K562 (cell line): Measurements from ENCODE around the gene KIF21A.

Experiments
- CBFA2T2 ChIP-seq: fragments of 450-650 bp; conservative IDR thresholded peaks from 2 replicates; pipeline ENCODE4 v1.6.1; 2017; ENCODE audit warnings: mild to moderate bottlenecking
- DPF2 ChIP-seq: fragments of 450-650 bp; IDR thresholded peaks from 2 replicates; pipeline ENCODE4 v1.6.1; 2016
- HDAC3 ChIP-seq: fragments of 450-650 bp; IDR thresholded peaks from 2 replicates; pipeline ENCODE4 v1.6.1; 2018; ENCODE audit warnings: borderline replicate concordance, mild to moderate bottlenecking, moderate library complexity; ENCODE audit not compliant: partially characterized antibody
- MAZ ChIP-seq, 2 experiments: fragments of 450-650 bp in 1 of 2; sonication (generic) in 1 of 2; formaldehyde crosslinking; IDR thresholded peaks in 1 of 2; conservative IDR thresholded peaks in 1 of 2; 2 replicates each; pipeline versions ENCODE4 v1.4.0 to v1.5.0; 2020; ENCODE audit warnings: mild to moderate bottlenecking in 1 of 2, missing genetic modification reagents in 1 of 2
- NONO ChIP-seq, 2 experiments: fragments of 200-400 bp in 1 of 2; fragments of 450-650 bp in 1 of 2; formaldehyde crosslinking in 1 of 2; IDR thresholded peaks; 2 replicates each; pipeline ENCODE4 v1.6.1; 2017; ENCODE audit warnings: low read depth in 2 of 2, mild to moderate bottlenecking in 2 of 2, moderate library complexity in 2 of 2, low read length in 1 of 2
- PHF8 ChIP-seq: fragments of 200-600 bp; sonication (generic); IDR thresholded peaks from 2 replicates; pipeline ENCODE4 v1.6.1; 2012; ENCODE audit warnings: mixed run types, mild to moderate bottlenecking, inconsistent platforms, low read length, moderate library complexity, borderline replicate concordance
- POLR2A ChIP-seq: fragments of 450-650 bp; conservative IDR thresholded peaks from 2 replicates; pipeline ENCODE4 v1.6.1; 2016
- RFX7 ChIP-seq: fragments of 250-450 bp; sonication (Bioruptor Pico); IDR thresholded peaks from 2 replicates; pipeline ENCODE4 v1.5.1; 2021; ENCODE audit warnings: mild to moderate bottlenecking
- U2AF2 ChIP-seq: fragments of 200-400 bp; formaldehyde crosslinking; optimal IDR thresholded peaks from 2 replicates; pipeline ENCODE3; 2017; ENCODE audit warnings: low read depth, mild to moderate bottlenecking, low read length
- YBX1 ChIP-seq: fragments of 450-650 bp; IDR thresholded peaks from 2 replicates; pipeline ENCODE4 v1.7.1; 2016; ENCODE audit warnings: mild to moderate bottlenecking
- ZNF140 ChIP-seq: fragments of 250-450 bp; sonication (Bioruptor Pico); IDR thresholded peaks from 2 replicates; pipeline ENCODE4 v1.8.0; 2021; ENCODE audit warnings: moderate library complexity, mild to moderate bottlenecking, inconsistent platforms
- ZNF23 ChIP-seq: fragments of 250-450 bp; sonication (Bioruptor Pico); IDR thresholded peaks from 2 replicates; pipeline ENCODE4 v1.4.0; 2020; ENCODE audit warnings: mild to moderate bottlenecking
- ZNF507 ChIP-seq: conservative IDR thresholded peaks from 2 replicates; pipeline ENCODE4 v1.6.1; 2017; ENCODE audit warnings: missing genetic modification characterization, missing compliant biosample characterization
- TF ChIP-seq, protein P1 (sequence below): sonication (generic); formaldehyde crosslinking; IDR thresholded peaks from 2 replicates; pipeline ENCODE4 v1.8.1; 2023; ENCODE audit warnings: mild to moderate bottlenecking, missing genetic modification reagents

DNA sequence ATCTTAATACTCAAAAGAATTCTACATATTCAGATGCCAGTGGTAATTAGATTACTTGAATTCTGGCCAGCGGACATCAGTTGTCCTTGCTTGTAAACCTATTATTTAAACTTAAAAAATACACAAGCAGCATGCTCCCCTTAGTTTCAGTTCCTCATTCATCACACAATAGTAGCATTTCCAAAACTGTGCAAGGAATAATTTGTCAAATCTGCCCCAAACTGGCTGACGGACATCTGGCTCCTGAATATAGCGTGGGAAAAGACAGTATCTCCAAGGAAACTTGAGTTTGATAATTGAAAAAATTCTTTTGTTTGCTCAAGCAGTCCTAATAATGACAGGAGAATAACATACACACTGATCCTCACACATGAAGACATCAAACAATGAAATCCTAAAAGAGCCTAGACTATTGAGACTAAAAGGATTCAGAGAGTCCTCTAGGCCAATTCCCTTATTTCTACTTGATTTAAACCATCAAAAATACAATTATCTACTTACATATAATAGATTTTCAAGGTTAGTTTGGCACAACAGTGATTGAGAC, 90.4 kb downstream of the KIF21A start:
- no peak for TF ChIP-seq HDAC3
- no peak for TF ChIP-seq ZNF507 (tag)
- no peak for TF ChIP-seq POLR2A
- TF ChIP-seq PHF8: no peak
- no peak for TF ChIP-seq DPF2
- TF ChIP-seq NONO (IDR thresholded peaks at IDR 0.05; ENCODE audit: low read depth in 2 of 2, low read length in 1 of 2): no peak
- no peak for TF ChIP-seq YBX1
- no peak for TF ChIP-seq ZNF23 (CRISPR knock-in tag)
- no peak for TF ChIP-seq ZNF140 (CRISPR knock-in tag)
- TF ChIP-seq U2AF2: no peak
- TF ChIP-seq MAZ (CRISPR knock-in tag; conservative IDR thresholded peaks at IDR 0.05 in 1 of 2, IDR thresholded peaks at IDR 0.05 in 1 of 2): no peak
- no peak for TF ChIP-seq CBFA2T2
- TF ChIP-seq, protein P1, sequence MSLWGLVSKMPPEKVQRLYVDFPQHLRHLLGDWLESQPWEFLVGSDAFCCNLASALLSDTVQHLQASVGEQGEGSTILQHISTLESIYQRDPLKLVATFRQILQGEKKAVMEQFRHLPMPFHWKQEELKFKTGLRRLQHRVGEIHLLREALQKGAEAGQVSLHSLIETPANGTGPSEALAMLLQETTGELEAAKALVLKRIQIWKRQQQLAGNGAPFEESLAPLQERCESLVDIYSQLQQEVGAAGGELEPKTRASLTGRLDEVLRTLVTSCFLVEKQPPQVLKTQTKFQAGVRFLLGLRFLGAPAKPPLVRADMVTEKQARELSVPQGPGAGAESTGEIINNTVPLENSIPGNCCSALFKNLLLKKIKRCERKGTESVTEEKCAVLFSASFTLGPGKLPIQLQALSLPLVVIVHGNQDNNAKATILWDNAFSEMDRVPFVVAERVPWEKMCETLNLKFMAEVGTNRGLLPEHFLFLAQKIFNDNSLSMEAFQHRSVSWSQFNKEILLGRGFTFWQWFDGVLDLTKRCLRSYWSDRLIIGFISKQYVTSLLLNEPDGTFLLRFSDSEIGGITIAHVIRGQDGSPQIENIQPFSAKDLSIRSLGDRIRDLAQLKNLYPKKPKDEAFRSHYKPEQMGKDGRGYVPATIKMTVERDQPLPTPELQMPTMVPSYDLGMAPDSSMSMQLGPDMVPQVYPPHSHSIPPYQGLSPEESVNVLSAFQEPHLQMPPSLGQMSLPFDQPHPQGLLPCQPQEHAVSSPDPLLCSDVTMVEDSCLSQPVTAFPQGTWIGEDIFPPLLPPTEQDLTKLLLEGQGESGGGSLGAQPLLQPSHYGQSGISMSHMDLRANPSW (CRISPR knock-in tag): no peak
- no peak for TF ChIP-seq RFX7
